CD4-positive, alpha-beta T cell (primary cell): Measurements from ENCODE around the gene TMPRSS6. TPM values are rescaled to one million over a fixed set of nuclear protein-coding genes. Genes with fewer than 3 reads are reported as not detected.

Source experiments
- ATAC-seq: fragments of 200-7000 bp; cut with Tn5 transposase; one replicate; pipeline ENCODE4 v1.10.0; 2022; ENCODE audit warnings: mild to moderate bottlenecking; ENCODE audit not compliant: poor library complexity
- CTCF ChIA-PET: fragments of 350-600 bp; sonication (Branson Sonifier 250); formaldehyde crosslinking; loops from one replicate; lab custom pipeline; 2021; ENCODE audit warnings: antibody characterized with exemption, inconsistent platforms; lab: Charles Lee
- POLR2A ChIA-PET: fragments of 350-600 bp; sonication (Branson Sonifier 250); formaldehyde crosslinking; loops from one replicate; lab custom pipeline; 2021; ENCODE audit warnings: antibody characterized with exemption, inconsistent platforms; lab: Charles Lee
- DNase-seq, 14 experiments: peaks; one replicate each; pipeline ENCODE4 v3.0.0-alpha.2; 2013 to 2020; ENCODE audit warnings: mixed read lengths in 2 of 14
- H3K27ac ChIP-seq, 2 donors: one replicate each; pipeline versions ENCODE4 v1.5.1 to v1.7.0; 2013; ENCODE audit warnings: low read length in 2 of 2, low read depth in 1 of 2, mild to moderate bottlenecking in 1 of 2
- H3K27me3 ChIP-seq, 2 experiments: 1 replicate in 1 of 2; 2 replicates in 1 of 2; pipeline versions ENCODE4 v1.6.1 to v1.7.0; 2013; ENCODE audit warnings: low read length in 2 of 2, control low read depth in 1 of 2, mild to moderate bottlenecking in 1 of 2, moderate library complexity in 1 of 2; ENCODE audit not compliant: insufficient read depth in 2 of 2, control insufficient read depth in 1 of 2
- H3K36me3 ChIP-seq: one replicate; pipeline ENCODE4 v1.6.1; 2013; ENCODE audit warnings: low read length, control low read depth; ENCODE audit not compliant: insufficient read depth
- H3K4me1 ChIP-seq: one replicate; pipeline ENCODE4 v1.6.1; 2013; ENCODE audit warnings: low read length, control low read depth; ENCODE audit not compliant: insufficient read depth
- H3K4me3 ChIP-seq: one replicate; pipeline ENCODE4 v1.5.1; 2013; ENCODE audit warnings: mild to moderate bottlenecking, low read length, moderate library complexity
- H3K9me3 ChIP-seq, 2 experiments: 1 replicate in 1 of 2; 2 replicates in 1 of 2; pipeline versions ENCODE4 v1.6.1 to v1.7.0; 2013; ENCODE audit warnings: low read length in 2 of 2, mild to moderate bottlenecking in 2 of 2, control low read depth in 1 of 2, moderate library complexity in 1 of 2; ENCODE audit not compliant: control insufficient read depth in 1 of 2, insufficient read depth in 1 of 2
- H3K27ac Mint-ChIP-seq: one replicate; pipeline ENCODE4 v1.8.0; 2020; ENCODE audit warnings: mixed read lengths
- H3K27me3 Mint-ChIP-seq: one replicate; pipeline ENCODE4 v1.8.0; 2021; ENCODE audit warnings: mixed read lengths
- H3K36me3 Mint-ChIP-seq: one replicate; pipeline ENCODE4 v1.8.0; 2021; ENCODE audit warnings: low read depth, mixed read lengths
- H3K4me1 Mint-ChIP-seq: one replicate; pipeline ENCODE4 v1.8.0; 2021; ENCODE audit warnings: low read depth, mixed read lengths
- H3K4me3 Mint-ChIP-seq: one replicate; pipeline ENCODE4 v1.8.0; 2020; ENCODE audit warnings: mild to moderate bottlenecking, mixed read lengths
- H3K9me3 Mint-ChIP-seq: one replicate; pipeline ENCODE4 v1.8.0; 2020; ENCODE audit warnings: mixed read lengths
- intact Hi-C, 2 experiments: fragments of 100-400 bp; cut with DNase I in 1 of 2; cut with micrococcal nuclease in 1 of 2; formaldehyde crosslinking; loops; one replicate each; pipeline versions ENCODE4 v1.15.1 to v1.9.0; 2023 to 2025; cut with DNase I, micrococcal nuclease
- total RNA-seq, 174 experiments: library from RNA in 2 of 174; stranded (reverse) in 2 of 174; gene quantifications; one replicate each; pipeline ENCODE4 v1.2.3 and lab custom pipeline; 2021 to 2026
- TF ChIP-seq, protein P1 (sequence below): fragments of 200-600 bp; IDR thresholded peaks from one replicate; pipeline ENCODE4 v1.8.0; 2022; ENCODE audit warnings: antibody characterized with exemption, mild to moderate bottlenecking

The TMPRSS6 gene
- total RNA-seq, 2 experiments from 2014 or later, result 0.19 to 0.39 TPM

DNA sequence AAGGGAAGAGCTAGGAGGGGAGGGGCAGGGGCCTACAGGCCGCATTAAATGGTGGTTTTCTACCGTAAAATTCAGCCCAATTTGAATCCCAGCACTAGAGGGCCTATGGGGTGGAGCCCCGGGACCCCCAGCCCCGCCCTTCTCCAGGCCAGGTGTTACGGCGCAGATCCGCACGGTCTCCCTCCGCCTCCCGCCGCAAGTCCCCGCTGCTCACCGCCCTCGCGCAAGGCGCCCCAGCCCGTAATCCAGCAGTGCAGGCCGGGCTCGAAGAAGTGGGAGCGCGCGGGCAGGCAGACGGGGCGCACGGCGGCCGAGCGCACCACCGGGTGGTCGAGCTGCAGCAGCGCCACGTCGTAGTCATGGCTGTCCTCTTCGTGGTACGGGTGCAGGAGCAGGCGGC, 40.7 kb downstream of the TMPRSS6 start:
- Histone ChIP-seq H3K27ac (no peak overlapping the region), H3K4me3 (no peak overlapping the region), H3K4me1 (no peaks in the 10 kb centered on the region), H3K27me3 (peaks cover 18 to 25% of the 10 kb centered on the region in 2 experiments), H3K36me3 (no peaks in the 10 kb centered on the region), H3K9me3 (peaks cover 0 to 3% of the 10 kb centered on the region in 2 experiments)
- Mint-ChIP-seq H3K36me3 (no peaks in the 10 kb centered on the region), H3K4me1 (no peaks in the 10 kb centered on the region), H3K4me3 (no peak overlapping the region), H3K9me3 (no peaks in the 10 kb centered on the region), H3K27me3 (peaks cover 20% of the 10 kb centered on the region), H3K27ac (no peak overlapping the region)
- intact Hi-C loops, result no loop called here
- DNase-seq (no peak), ATAC-seq (peak; percentile 34)
- TF ChIP-seq, protein P1, sequence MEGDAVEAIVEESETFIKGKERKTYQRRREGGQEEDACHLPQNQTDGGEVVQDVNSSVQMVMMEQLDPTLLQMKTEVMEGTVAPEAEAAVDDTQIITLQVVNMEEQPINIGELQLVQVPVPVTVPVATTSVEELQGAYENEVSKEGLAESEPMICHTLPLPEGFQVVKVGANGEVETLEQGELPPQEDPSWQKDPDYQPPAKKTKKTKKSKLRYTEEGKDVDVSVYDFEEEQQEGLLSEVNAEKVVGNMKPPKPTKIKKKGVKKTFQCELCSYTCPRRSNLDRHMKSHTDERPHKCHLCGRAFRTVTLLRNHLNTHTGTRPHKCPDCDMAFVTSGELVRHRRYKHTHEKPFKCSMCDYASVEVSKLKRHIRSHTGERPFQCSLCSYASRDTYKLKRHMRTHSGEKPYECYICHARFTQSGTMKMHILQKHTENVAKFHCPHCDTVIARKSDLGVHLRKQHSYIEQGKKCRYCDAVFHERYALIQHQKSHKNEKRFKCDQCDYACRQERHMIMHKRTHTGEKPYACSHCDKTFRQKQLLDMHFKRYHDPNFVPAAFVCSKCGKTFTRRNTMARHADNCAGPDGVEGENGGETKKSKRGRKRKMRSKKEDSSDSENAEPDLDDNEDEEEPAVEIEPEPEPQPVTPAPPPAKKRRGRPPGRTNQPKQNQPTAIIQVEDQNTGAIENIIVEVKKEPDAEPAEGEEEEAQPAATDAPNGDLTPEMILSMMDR, result no peak
- ChIA-PET CTCF (no interaction called here), POLR2A (no interaction called here)

DNA sequence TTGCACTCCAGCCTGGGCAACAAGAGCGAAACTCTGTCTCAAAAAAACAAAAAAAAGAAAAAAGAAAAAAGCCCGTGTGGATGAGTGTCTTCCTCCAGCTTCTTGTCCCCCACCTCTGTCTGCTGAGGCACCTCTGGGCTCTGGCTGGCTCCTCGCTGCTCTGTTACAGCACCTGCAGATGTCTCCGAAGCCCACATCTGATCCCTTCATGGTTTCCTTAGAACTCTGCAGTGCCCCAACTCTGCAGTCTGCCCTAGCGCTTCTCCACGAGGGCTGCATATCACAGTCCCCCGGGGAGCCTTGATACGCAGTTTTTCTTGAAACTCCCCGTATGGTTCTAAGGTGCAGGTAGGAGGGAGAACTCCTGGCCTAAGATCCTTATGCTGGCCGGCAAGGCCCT, 42.1 kb downstream of the TMPRSS6 start:
- peaks cover 20% of the 10 kb centered on the region for H3K27me3 Mint-ChIP-seq
- Histone ChIP-seq H3K27me3 (peaks cover 18 to 25% of the 10 kb centered on the region in 2 experiments), H3K9me3 (no peaks in the 10 kb centered on the region), H3K4me3 (no peak overlapping the region), H3K27ac (no peak overlapping the region), H3K4me1 (peaks cover 2% of the 10 kb centered on the region), H3K36me3 (no peaks in the 10 kb centered on the region)
- no peak overlapping the region for H3K27ac Mint-ChIP-seq
- intact Hi-C loops, result no loop called here
- H3K4me3 Mint-ChIP-seq, result no peak overlapping the region
- TF ChIP-seq, protein P1, result no peak
- ChIA-PET POLR2A (no interaction called here), CTCF (no interaction called here)
- H3K4me1 Mint-ChIP-seq, result no peaks in the 10 kb centered on the region
- DNase-seq, result no peak
- no peaks in the 10 kb centered on the region for H3K9me3 Mint-ChIP-seq
- no peak for ATAC-seq
- H3K36me3 Mint-ChIP-seq, result no peaks in the 10 kb centered on the region

DNA sequence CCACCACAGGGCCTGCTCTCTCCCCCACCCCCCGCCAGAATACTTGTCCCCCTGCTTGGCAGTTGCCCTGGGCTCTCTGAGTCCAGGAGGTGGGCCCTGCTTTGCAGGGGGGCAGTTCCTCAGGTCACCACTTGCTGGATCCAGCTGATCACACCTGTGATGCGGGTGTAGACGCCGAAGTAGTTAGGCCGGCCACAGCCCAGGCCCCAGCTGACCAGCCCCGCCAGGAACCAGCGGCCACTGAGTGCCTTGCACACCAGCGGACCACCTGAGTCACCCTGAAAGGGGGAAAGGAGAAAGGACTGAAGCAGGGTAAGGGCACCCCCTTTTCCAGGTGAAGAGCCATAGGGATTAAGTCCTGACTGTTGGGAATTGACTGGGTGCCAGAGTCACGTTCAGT, 43.6 kb downstream of the TMPRSS6 start:
- peaks cover 18 to 24% of the 10 kb centered on the region in 2 experiments for H3K27me3 ChIP-seq
- TF ChIP-seq, protein P1, result no peak

More for the DNA sequence above, 43.6 kb downstream of the TMPRSS6 start:
- H3K27ac Mint-ChIP-seq, result no peak overlapping the region
- H3K4me1 ChIP-seq, result peaks cover 5% of the 10 kb centered on the region
- H3K27ac ChIP-seq, result no peak overlapping the region
- CTCF ChIA-PET, result interaction anchor here (0.6 kb wide), 1 partner anchor 407 kb away, joined by 3 read pairs; no protein-coding TSS in a partner anchor
- no peak overlapping the region for H3K4me3 ChIP-seq
- H3K27me3 Mint-ChIP-seq, result peaks cover 20% of the 10 kb centered on the region
- H3K9me3 Mint-ChIP-seq, result no peaks in the 10 kb centered on the region
- no peaks in the 10 kb centered on the region for H3K9me3 ChIP-seq
- intact Hi-C loops, result no loop called here
- no peak overlapping the region for H3K4me3 Mint-ChIP-seq
- no peaks in the 10 kb centered on the region for H3K36me3 Mint-ChIP-seq
- H3K36me3 ChIP-seq, result peaks cover 4% of the 10 kb centered on the region
- POLR2A ChIA-PET, result no interaction called here
- no peaks in the 10 kb centered on the region for H3K4me1 Mint-ChIP-seq
- ATAC-seq, result no peak
- no peak for DNase-seq
